Measurements from ENCODE around the gene SYK. TPM values are rescaled to one million over a fixed set of nuclear protein-coding genes. Genes with fewer than 3 reads are reported as not detected.

Gene SYK
- total RNA-seq, 1 donor from 2014 or later = 0.41 TPM

- TF ChIP-seq EZH2 (IDR thresholded peaks at IDR 0.05; ENCODE audit: insufficient read depth, low read length) (peak; percentile 64), CTCF (IDR thresholded peaks at IDR 0.05; ENCODE audit: insufficient read depth, low read depth, low read length) (no peak)
- peaks cover 2% of the 10 kb centered on the region for H3K9me3 Mint-ChIP-seq (ENCODE audit: unreplicated experiment)
- no peaks in the 10 kb centered on the region for H3K36me3 ChIP-seq (ENCODE audit: insufficient read depth, low read length)
- H3K27ac Mint-ChIP-seq (ENCODE audit: unreplicated experiment) = no peak overlapping the region
- H2AFZ ChIP-seq (ENCODE audit: low read depth, low read length) = no peak overlapping the region
- no peak overlapping the region for H3K27ac ChIP-seq (ENCODE audit: low read depth, low read length)
- peaks cover 42% of the 10 kb centered on the region for H3K27me3 ChIP-seq (ENCODE audit: insufficient read depth, low read length)
- no peak overlapping the region for H3K9ac ChIP-seq (ENCODE audit: low read length)
- peaks cover 58% of the 10 kb centered on the region for H3K27me3 Mint-ChIP-seq (ENCODE audit: low read depth, unreplicated experiment)
- H4K20me1 ChIP-seq (ENCODE audit: insufficient read depth, low read length) = no peaks in the 10 kb centered on the region
- no peaks in the 10 kb centered on the region for H3K36me3 Mint-ChIP-seq (ENCODE audit: low read depth, unreplicated experiment)
- FAIRE-seq (no peak), DNase-seq (ENCODE audit: low read depth) (no peak)
- no peaks in the 10 kb centered on the region for H3K79me2 ChIP-seq (ENCODE audit: insufficient read depth, low read length)
- peak overlapping the region; percentile 77 for H3K4me3 Mint-ChIP-seq (ENCODE audit: unreplicated experiment)
- H3K4me2 ChIP-seq (ENCODE audit: low read length) = peak overlapping the region; percentile 30
- H3K4me3 ChIP-seq (ENCODE audit: insufficient read depth, low read depth, low read length) = no peak overlapping the region
- H3K4me1 Mint-ChIP-seq (ENCODE audit: low read depth, unreplicated experiment) = no peaks in the 10 kb centered on the region
- H3K9me3 ChIP-seq (ENCODE audit: insufficient read depth, low read depth, low read length) = no peaks in the 10 kb centered on the region
- H3K4me1 ChIP-seq (ENCODE audit: insufficient read depth, low read length) = no peaks in the 10 kb centered on the region
These were observed 329 bp downstream of the SYK start for GRCh38 chr9:90801973-90802322.

GRCh38 chr9:90802386-90802985, 867 bp downstream of the SYK start:
- peaks cover 2% of the 10 kb centered on the region for H3K9me3 Mint-ChIP-seq (ENCODE audit: unreplicated experiment)
- no peak overlapping the region for H3K4me2 ChIP-seq (ENCODE audit: low read length)
- no peak overlapping the region for H3K9ac ChIP-seq (ENCODE audit: low read length)
- no peak overlapping the region for H3K27ac ChIP-seq (ENCODE audit: low read depth, low read length)
- H3K79me2 ChIP-seq (ENCODE audit: insufficient read depth, low read length) = no peaks in the 10 kb centered on the region
- no peaks in the 10 kb centered on the region for H4K20me1 ChIP-seq (ENCODE audit: insufficient read depth, low read length)
- H3K4me3 Mint-ChIP-seq (ENCODE audit: unreplicated experiment) = peak overlapping the region; percentile 77
- no peak overlapping the region for H2AFZ ChIP-seq (ENCODE audit: low read depth, low read length)
- H3K4me1 ChIP-seq (ENCODE audit: insufficient read depth, low read length) = no peaks in the 10 kb centered on the region
- H3K4me1 Mint-ChIP-seq (ENCODE audit: low read depth, unreplicated experiment) = no peaks in the 10 kb centered on the region
- no peak overlapping the region for H3K4me3 ChIP-seq (ENCODE audit: insufficient read depth, low read depth, low read length)
- H3K9me3 ChIP-seq (ENCODE audit: insufficient read depth, low read depth, low read length) = no peaks in the 10 kb centered on the region
- FAIRE-seq (no peak), DNase-seq (ENCODE audit: low read depth) (no peak)
- peaks cover 42% of the 10 kb centered on the region for H3K27me3 ChIP-seq (ENCODE audit: insufficient read depth, low read length)
- no peak for TF ChIP-seq CTCF (IDR thresholded peaks at IDR 0.05; ENCODE audit: insufficient read depth, low read depth, low read length)
- no peak for TF ChIP-seq EZH2 (IDR thresholded peaks at IDR 0.05; ENCODE audit: insufficient read depth, low read length)
- H3K36me3 Mint-ChIP-seq (ENCODE audit: low read depth, unreplicated experiment) = no peaks in the 10 kb centered on the region
- H3K27me3 Mint-ChIP-seq (ENCODE audit: low read depth, unreplicated experiment) = peaks cover 58% of the 10 kb centered on the region
- no peaks in the 10 kb centered on the region for H3K36me3 ChIP-seq (ENCODE audit: insufficient read depth, low read length)
- H3K27ac Mint-ChIP-seq (ENCODE audit: unreplicated experiment) = no peak overlapping the region

GRCh38 chr9:90803860-90804593, 2.4 kb downstream of the SYK start:
- Mint-ChIP-seq H3K27me3 (ENCODE audit: low read depth, unreplicated experiment) (peaks cover 57% of the 10 kb centered on the region), H3K4me1 (ENCODE audit: low read depth, unreplicated experiment) (no peaks in the 10 kb centered on the region), H3K27ac (ENCODE audit: unreplicated experiment) (no peak overlapping the region), H3K36me3 (ENCODE audit: low read depth, unreplicated experiment) (no peaks in the 10 kb centered on the region), H3K4me3 (ENCODE audit: unreplicated experiment) (no peak overlapping the region), H3K9me3 (ENCODE audit: unreplicated experiment) (no peaks in the 10 kb centered on the region)
- Histone ChIP-seq H3K27me3 (ENCODE audit: insufficient read depth, low read length) (peaks cover 42% of the 10 kb centered on the region), H2AFZ (ENCODE audit: low read depth, low read length) (no peak overlapping the region), H3K36me3 (ENCODE audit: insufficient read depth, low read length) (no peaks in the 10 kb centered on the region), H4K20me1 (ENCODE audit: insufficient read depth, low read length) (no peaks in the 10 kb centered on the region), H3K9me3 (ENCODE audit: insufficient read depth, low read depth, low read length) (no peaks in the 10 kb centered on the region), H3K4me3 (ENCODE audit: insufficient read depth, low read depth, low read length) (no peak overlapping the region), H3K27ac (ENCODE audit: low read depth, low read length) (no peak overlapping the region), H3K4me2 (ENCODE audit: low read length) (no peak overlapping the region), H3K4me1 (ENCODE audit: insufficient read depth, low read length) (no peaks in the 10 kb centered on the region), H3K79me2 (ENCODE audit: insufficient read depth, low read length) (no peaks in the 10 kb centered on the region), H3K9ac (ENCODE audit: low read length) (no peak overlapping the region)
- FAIRE-seq (no peak), DNase-seq (ENCODE audit: low read depth) (no peak)
- TF ChIP-seq CTCF (IDR thresholded peaks at IDR 0.05; ENCODE audit: insufficient read depth, low read depth, low read length) = no peak
